Measurements from ENCODE around the gene ACBD5.
"Not testable (repeated sequence)": the region's sequence is repeated elsewhere in the genome, so short reads cannot be mapped to it uniquely, and the experiment has no call there.

ACBD5 gene

GRCh38 chr10:27241010-27241651 is 534 bp upstream of the ACBD5 start:
- DNase-seq (ENCODE audit: low spot score) = peak; percentile 21

DNA sequence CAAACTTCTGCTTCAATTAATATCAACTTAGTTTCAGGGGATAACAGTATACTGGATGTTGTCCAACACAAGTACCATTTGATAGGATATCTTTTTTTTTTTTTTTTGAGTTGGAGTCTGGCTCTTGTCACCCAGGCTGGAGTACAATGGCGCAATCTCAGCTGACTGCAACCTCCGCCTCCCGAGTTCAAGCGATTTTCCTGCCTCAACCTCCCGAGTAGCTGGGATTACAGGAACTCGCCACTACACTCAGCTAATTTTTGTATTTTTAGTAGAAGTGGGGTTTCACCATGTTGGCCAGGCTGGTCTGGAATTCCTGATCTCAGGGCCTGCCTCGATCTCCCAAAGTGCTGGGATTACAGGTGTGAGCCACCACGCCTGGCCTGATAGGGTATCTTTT is 3.1 kb downstream of the ACBD5 start:
- DNase-seq (ENCODE audit: low spot score) = not testable (repeated sequence)

GRCh38 chr10:27236589-27237128 is 3.9 kb downstream of the ACBD5 start:
- DNase-seq (ENCODE audit: low spot score) = not testable (repeated sequence)

DNA sequence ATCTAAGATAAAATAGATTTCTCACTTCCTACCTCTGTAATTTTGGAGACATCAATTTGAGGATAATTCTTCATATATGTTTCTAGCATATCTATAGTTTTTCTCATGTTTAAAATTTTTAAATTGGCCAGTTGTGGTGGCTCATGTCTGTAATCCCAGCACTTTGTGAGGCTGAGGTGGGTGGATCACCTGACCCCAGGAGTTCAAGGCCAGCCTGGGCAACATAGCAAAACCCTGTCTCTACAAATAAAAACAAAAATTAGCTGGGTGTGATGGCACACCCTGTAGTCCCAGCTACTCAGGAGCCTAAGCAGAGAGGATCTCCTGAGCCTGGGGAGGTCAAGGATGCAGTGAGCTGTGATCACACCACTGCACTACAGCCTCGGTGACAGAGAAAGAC is 4.9 kb downstream of the ACBD5 start:
- DNase-seq (ENCODE audit: low spot score) = no peak

DNA sequence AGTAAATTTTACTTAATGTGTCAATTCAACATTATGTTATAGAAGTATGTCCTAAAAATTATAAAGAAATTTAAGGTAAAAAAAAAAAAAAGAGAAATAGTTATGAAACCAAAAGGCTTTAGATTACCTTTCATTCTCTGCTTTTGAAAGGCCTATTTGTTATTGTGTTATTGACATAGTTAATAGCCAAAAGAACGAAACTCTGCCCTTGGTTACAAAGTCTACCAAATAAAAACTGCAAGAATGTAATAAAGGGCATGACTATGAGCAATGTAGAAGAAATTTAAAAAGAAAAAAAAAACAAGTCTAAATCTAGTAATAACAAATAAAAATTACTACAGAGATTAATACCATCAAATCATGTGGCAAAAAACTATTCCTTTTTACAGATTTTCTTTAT is 10.6 kb downstream of the ACBD5 start:
- no peak for DNase-seq (ENCODE audit: low spot score)

DNA sequence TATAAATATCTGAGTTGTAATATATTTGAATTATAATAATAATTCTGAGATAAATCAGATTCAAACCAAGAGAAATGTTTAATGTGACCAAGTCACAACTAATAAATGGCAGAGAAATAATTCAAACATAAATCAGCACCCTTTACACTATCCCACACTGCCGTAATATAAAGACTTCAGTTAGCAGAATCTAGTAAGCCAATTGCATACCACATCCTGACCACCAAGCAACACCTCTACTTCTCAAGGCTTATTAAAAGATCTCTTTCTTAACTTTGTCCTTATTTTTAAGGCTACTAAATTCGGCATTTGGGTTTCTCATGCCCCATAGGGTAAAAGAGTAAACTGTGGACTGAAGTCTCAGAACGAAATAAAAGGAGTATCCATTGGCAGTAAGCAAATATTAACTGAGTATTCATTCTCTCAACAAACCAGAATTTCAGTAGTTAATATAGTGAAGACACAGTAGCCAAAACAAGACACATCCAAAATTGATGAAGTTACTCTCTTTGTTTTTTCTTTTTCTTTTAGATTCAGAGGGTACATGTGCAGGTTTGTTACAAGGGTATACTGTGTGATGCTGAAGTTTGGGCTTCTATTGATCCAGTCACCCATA is 14.8 kb downstream of the ACBD5 start:
- no peak for DNase-seq (ENCODE audit: low spot score)

GRCh38 chr10:27225011-27225590 is 15.5 kb downstream of the ACBD5 start:
- DNase-seq (ENCODE audit: low spot score) = no peak

GRCh38 chr10:27223964-27224363 is 16.6 kb downstream of the ACBD5 start:
- peak; percentile 34 for DNase-seq (ENCODE audit: low spot score)

DNA sequence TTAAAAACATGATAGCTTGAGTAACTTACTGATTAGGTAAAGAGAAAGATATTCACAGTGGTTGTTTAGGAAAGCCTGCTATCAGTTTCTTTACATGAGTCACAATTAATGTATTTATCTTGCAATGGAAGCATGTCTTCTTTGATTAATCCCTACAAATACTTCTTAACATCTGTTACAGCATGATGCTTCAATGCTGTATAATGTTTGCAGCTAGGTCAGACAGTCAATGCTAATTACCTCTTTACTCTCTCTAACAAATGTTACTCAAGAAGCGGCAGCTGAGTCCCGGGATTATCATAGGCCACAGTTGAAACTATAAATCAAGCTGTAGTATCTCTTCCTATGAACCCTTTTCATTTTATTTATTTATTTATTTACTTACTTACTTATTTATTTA is 33.2 kb downstream of the ACBD5 start:
- DNase-seq (ENCODE audit: low spot score) = no peak

DNA sequence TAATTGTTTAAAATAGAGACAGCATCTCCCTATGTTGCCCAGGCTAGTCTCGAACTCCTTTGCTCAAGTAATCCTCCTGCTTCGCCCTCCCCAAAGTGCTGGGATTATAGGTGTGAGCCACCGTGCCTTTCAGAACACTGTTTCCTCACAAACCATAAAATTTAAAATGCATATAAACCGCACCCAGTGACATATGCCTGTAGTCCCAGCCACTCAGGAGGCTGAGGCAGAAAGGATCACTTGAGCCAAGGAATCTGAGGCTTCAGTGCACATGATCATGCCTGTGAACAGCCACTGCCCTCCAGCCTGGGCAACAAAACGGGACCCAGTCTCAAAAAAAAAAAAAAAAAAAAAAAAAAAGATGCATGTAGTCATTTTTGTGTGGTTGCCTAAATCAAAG is 36.8 kb downstream of the ACBD5 start:
- no peak for DNase-seq (ENCODE audit: low spot score)

DNA sequence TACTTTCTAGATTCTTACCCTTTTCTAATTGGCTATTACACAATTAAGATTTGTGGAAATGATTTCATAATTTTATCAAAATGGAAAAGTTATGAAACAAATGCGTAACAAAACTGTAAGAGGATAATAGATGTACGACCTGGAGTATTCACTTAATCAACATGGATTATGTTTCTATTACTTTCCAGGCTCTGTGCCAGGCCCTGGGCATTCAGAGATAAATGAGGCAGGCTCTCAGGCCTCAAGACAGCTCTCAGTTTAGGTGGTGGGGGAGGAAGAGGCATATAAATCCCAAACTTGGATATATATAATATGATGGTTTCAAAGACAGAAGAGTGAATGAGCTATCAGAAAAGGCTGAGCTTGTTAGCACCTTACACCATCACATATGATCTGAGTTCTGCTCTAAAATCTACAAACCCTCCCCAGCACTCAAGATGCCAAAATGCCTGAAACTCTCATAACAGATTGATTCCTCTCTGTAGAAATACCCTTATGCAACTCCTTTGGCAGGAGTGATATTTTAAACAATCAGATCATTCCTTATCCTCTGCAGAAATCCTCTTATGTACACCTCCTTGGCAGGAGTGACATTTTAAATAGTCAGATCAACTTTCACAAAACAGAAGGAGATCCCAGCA is 42.5 kb downstream of the ACBD5 start:
- DNase-seq (ENCODE audit: low spot score) = no peak

DNA sequence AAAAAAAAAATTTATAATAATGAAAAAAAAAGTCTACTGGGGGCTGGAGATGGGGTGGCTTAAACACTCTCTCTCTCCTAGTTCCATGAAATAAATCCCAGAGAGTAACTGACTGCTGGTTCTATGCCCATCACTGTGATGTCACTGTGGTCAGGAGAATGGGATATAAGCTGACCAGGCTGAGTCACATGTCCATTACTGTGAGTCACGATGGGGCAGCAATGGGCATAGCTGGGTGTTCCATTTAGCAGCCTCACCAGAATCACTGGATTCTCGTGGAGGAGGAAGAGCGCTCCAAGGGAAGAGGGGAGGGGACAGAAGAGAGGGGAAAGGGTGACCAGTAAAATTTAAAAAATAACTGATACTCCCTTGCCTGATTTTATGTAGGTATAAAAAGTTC is 48.3 kb downstream of the ACBD5 start:
- DNase-seq (ENCODE audit: low spot score) = peak; percentile 48

GRCh38 chr10:27190508-27190907 is 50.1 kb downstream of the ACBD5 start:
- DNase-seq (ENCODE audit: low spot score) = no peak

DNA sequence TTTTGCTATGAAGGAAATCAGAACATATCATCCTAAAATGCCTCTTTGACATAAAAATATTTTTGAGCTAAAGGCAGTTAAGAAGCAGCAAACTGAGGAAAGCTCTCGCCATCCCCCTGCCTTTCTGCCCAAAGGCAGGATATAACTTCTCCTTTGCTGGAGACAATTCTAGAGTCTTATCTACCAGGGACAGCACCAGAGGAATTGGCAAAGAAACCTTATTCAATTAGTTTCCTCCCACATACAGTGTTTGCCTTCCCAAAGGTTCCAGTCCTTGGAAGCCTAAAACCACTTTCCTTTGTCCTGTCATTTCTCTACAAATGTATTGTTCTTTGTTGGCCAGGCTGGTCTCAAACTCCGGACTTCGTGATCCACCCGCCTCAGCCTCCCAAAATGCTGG is 51.7 kb downstream of the ACBD5 start:
- no peak for DNase-seq (ENCODE audit: low spot score)

GRCh38 chr10:27188259-27188658 is 52.3 kb downstream of the ACBD5 start:
- no peak for DNase-seq (ENCODE audit: low spot score)

GRCh38 chr10:27169849-27170248 is 70.7 kb downstream of the ACBD5 start:
- DNase-seq (ENCODE audit: low spot score) = no peak

DNA sequence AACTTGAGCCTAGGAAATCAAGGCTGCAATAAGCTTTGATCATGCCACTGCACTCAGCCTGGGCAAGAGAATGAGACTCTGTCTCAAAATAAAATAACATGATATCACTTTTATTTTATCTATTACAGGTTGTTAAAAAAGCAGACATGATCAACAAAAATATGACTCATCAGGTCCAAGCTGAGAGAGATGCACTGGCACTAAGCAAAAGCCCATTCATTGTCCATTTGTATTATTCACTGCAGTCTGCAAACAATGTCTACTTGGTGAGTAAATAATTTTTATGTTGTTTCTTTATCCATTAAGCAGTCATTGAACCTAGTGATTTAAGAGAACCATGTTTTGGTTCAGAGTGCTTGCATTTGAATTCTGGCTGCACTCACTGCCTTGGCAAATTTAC is 82.2 kb downstream of the ACBD5 start:
- DNase-seq (ENCODE audit: low spot score) = no peak

- no peak for DNase-seq (ENCODE audit: low spot score)
Measured at GRCh38 chr10:27157150-27157549, 83.4 kb downstream of the ACBD5 start.

DNA sequence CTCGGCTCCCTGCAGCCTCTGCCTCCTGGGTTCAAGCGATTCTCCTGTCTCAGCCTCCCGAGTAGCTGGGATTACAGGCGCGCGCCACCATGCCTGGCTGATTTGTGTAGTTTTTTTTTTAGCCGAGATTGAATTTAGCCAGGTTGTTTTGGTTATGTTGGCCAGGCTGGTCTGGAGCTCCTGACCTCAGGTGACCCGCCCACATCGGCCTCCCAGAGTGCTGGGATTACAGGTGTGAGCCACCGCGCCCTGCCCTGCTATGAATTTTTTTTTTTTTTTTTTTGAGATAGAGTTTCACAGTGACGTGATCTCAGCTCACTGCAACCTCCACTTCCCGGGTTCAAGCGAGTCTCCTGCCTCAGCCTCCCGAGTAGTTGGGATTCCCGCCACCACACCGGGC is 84.0 kb downstream of the ACBD5 start:
- peak; percentile 6 for DNase-seq (ENCODE audit: low spot score)

DNA sequence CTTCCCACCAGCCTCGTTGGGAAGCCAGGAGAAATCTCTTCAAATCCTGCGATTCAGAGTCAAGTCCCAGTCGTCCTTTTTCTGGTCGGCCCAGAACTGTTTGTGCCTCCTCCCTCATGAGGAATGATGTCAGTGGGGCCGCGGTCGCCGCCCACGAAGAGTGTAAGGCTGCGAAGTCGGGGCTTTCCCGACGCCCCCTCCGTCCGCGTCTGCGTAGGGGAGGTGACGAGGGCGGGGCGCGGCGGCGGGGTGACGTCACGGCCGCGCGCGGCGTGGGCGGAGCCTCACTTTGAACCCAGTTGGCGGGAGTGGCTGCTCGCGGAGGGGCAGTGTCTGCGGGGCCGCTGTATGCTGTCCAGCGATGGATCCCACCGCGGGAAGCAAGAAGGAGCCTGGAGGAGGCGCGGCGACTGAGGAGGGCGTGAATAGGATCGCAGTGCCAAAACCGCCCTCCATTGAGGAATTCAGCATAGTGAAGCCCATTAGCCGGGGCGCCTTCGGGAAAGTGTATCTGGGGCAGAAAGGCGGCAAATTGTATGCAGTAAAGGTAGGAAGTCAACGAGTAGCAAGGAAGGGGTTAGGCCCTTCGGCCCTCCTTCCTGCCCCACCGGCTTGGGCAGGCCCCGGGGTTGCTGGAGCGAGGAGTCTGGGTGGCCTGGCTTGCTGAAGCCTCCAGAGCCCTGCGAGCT is 85.4 kb downstream of the ACBD5 start, which contains the start of gene MASTL:
MASTL (plus strand) TSS at position 287 of the 689 bp plus-strand sequence; CDS start at position 362, 75 bp downstream.
- peak; percentile 88 for DNase-seq (ENCODE audit: low spot score)

- peak; percentile 7 for DNase-seq (ENCODE audit: low spot score)
Measured at GRCh38 chr10:27153845-27154193, 86.8 kb downstream of the ACBD5 start.

- DNase-seq (ENCODE audit: low spot score) = no peak
Measured at GRCh38 chr10:27153329-27153728, 87.3 kb downstream of the ACBD5 start.

Data from LoVo (cell line).